Upper lobe of left lung (tissue), 6 donors: ENCODE results near the gene TMEM108. TPM values are rescaled to one million over a fixed set of nuclear protein-coding genes. Genes with fewer than 3 reads are reported as not detected.

ENCODE experiments used
- ATAC-seq, 2 donors: fragments of 200-7000 bp; cut with Tn5 transposase; one replicate each; pipeline ENCODE4 v1.9.1; 2022; ENCODE audit warnings: mild to moderate bottlenecking in 2 of 2, moderate library complexity in 2 of 2; ENCODE audit not compliant: low FRiP score in 2 of 2
- DNase-seq, 2 donors: peaks; one replicate each; pipeline ENCODE4 v3.0.0-alpha.2; 2019 to 2020
- H3K27ac ChIP-seq, 4 donors: fragments of 200-600 bp; sonication (generic); one replicate each; pipeline ENCODE4 v1.5.1; 2016 to 2019
- H3K27me3 ChIP-seq, 4 donors: fragments of 200-600 bp; sonication (generic); one replicate each; pipeline ENCODE4 v1.5.1; 2017 to 2019
- H3K36me3 ChIP-seq, 4 donors: fragments of 200-600 bp; sonication (generic); one replicate each; pipeline ENCODE4 v1.5.1; 2016 to 2019
- H3K4me1 ChIP-seq, 4 donors: fragments of 200-600 bp; sonication (generic); one replicate each; pipeline ENCODE4 v1.5.1; 2018 to 2019
- H3K4me3 ChIP-seq, 4 donors: fragments of 200-600 bp; sonication (generic); one replicate each; pipeline ENCODE4 v1.5.1; 2017 to 2019; ENCODE audit warnings: mild to moderate bottlenecking in 2 of 4, moderate library complexity in 1 of 4
- H3K9me3 ChIP-seq, 4 donors: fragments of 200-600 bp; sonication (generic); one replicate each; pipeline ENCODE4 v1.5.1; 2018 to 2019
- EP300 ChIP-seq, 4 donors: sonication (generic); formaldehyde crosslinking; IDR thresholded peaks; one replicate each; pipeline ENCODE4 v1.5.1; 2017; ENCODE audit warnings: antibody characterized with exemption in 4 of 4, control low read depth in 2 of 4
- POLR2A ChIP-seq, 4 donors: fragments of 450-650 bp; IDR thresholded peaks; one replicate each; pipeline ENCODE4 v1.5.1; 2016 to 2017; ENCODE audit warnings: antibody characterized with exemption in 4 of 4, mild to moderate bottlenecking in 2 of 4
- POLR2AphosphoS5 ChIP-seq, 2 donors: sonication (generic); formaldehyde crosslinking; IDR thresholded peaks; one replicate each; pipeline ENCODE4 v1.5.1; 2017; ENCODE audit warnings: antibody characterized with exemption in 2 of 2
- WGBS, 2 donors: methylation state at CpG; one replicate each; pipeline ENCODE4 v1.1.5; 2017 to 2018; 5-methylcytosine and 5-hydroxymethylcytosine counted together
- total RNA-seq, 6 donors: library from RNA; depleted of rRNA in 4 of 6; stranded (reverse); fragments of >200 nt in 4 of 6; gene quantifications; one replicate each; pipeline versions ENCODE4 v1.1.0 to v1.2.1, GENCODE V29; 2016 to 2021
- TF ChIP-seq, protein P1 (sequence below), 6 experiments: fragments of 450-650 bp in 4 of 6; fragments of 200-600 bp in 2 of 6; sonication (generic) in 2 of 6; IDR thresholded peaks; one replicate each; pipeline ENCODE4 v1.5.1; 2016 to 2019; ENCODE audit warnings: antibody characterized with exemption in 6 of 6
- donor health status: DM: no; HTN: no; CAD: no; lungs with moderate emphysema.
- donor health status: DM: no; HTN: yes; CAD: no; lungs with severe emphysema.

Gene TMEM108
- total RNA-seq, 6 donors from 2014 or later: 3.1 to 13.0 (median 7.9) TPM

DNA sequence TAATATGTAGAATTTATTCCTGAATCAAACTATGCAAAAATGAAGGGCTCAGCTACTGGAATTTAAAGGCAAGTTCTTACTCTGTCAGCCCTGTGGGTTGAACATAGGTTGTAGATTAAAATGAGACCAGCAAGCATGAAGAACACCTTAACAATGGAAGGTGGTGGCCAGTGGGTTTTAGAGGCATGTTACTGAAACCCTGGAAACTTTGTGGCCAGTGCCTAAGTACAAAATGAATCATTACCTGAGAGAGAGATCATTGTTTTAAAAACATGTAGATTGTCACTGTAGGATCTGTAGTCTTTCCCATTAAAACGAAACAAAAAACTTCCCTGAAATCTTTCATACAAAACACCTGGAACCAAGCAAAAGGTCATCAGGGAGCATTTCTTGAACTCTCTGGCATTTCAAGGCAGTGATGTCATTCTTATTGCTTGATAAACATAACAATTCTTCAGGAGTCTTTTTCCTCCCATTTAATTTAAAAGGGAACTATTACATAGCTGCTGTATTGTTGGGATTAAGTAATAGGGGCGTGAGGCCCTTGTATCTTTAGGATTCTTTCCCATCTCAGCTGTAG is 51.8 kb downstream of the TMEM108 start:
- WGBS, 2 donors: 62% methylated on average over 2 of the region's 2 CpGs

DNA sequence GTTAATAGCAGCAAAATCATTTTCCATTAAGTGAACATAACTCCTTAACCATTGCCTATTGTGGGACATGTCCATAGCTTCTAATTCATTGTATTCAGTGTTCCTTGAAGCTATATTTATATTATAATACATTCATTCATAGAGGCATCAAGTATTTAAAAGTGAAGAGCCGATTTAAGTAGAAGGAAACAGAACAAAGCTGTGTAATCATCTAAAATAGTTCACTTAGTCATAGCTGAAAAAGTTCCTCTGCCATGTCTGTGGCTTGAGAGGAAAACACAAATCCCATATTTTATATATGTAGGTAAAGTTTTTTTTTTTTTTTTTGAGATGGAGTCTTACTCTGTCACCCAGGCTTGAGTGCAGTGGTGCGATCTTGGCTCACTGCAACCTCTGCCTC is 54.5 kb downstream of the TMEM108 start:
- TF ChIP-seq, protein P1, sequence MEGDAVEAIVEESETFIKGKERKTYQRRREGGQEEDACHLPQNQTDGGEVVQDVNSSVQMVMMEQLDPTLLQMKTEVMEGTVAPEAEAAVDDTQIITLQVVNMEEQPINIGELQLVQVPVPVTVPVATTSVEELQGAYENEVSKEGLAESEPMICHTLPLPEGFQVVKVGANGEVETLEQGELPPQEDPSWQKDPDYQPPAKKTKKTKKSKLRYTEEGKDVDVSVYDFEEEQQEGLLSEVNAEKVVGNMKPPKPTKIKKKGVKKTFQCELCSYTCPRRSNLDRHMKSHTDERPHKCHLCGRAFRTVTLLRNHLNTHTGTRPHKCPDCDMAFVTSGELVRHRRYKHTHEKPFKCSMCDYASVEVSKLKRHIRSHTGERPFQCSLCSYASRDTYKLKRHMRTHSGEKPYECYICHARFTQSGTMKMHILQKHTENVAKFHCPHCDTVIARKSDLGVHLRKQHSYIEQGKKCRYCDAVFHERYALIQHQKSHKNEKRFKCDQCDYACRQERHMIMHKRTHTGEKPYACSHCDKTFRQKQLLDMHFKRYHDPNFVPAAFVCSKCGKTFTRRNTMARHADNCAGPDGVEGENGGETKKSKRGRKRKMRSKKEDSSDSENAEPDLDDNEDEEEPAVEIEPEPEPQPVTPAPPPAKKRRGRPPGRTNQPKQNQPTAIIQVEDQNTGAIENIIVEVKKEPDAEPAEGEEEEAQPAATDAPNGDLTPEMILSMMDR (IDR thresholded peaks at IDR 0.05): no peak
- TF ChIP-seq EP300 (IDR thresholded peaks at IDR 0.05): no peak
- no peak for TF ChIP-seq POLR2AphosphoS5 (IDR thresholded peaks at IDR 0.05)
- no peak for TF ChIP-seq POLR2A (IDR thresholded peaks at IDR 0.05)
- WGBS, 2 donors: 80 to 88% methylated on average over 2 of the region's 2 CpGs

More for the DNA sequence above, 51.8 kb downstream of the TMEM108 start:
- TF ChIP-seq, protein P1 (IDR thresholded peaks at IDR 0.05): no peak
- TF ChIP-seq POLR2A (IDR thresholded peaks at IDR 0.05) (no peak), EP300 (IDR thresholded peaks at IDR 0.05) (no peak), POLR2AphosphoS5 (IDR thresholded peaks at IDR 0.05) (no peak)
- no peaks in the 10 kb centered on the region for H3K4me1 ChIP-seq
- H3K4me3 ChIP-seq: no peak overlapping the region
- H3K9me3 ChIP-seq: no peaks in the 10 kb centered on the region
- ATAC-seq (no peak), DNase-seq (no peak)
- H3K27ac ChIP-seq: no peak overlapping the region
- no peaks in the 10 kb centered on the region for H3K36me3 ChIP-seq
- H3K27me3 ChIP-seq: no peaks in the 10 kb centered on the region

GRCh38 chr3:133093366-133093765 is 55.2 kb downstream of the TMEM108 start:
- DNase-seq: no peak

More for the DNA sequence above, 54.5 kb downstream of the TMEM108 start:
- Histone ChIP-seq H3K4me1 (no peaks in the 10 kb centered on the region), H3K36me3 (no peaks in the 10 kb centered on the region), H3K27me3 (no peaks in the 10 kb centered on the region), H3K27ac (no peak overlapping the region), H3K4me3 (no peak overlapping the region), H3K9me3 (no peaks in the 10 kb centered on the region)
- no peak for DNase-seq
- no peak for ATAC-seq

DNA sequence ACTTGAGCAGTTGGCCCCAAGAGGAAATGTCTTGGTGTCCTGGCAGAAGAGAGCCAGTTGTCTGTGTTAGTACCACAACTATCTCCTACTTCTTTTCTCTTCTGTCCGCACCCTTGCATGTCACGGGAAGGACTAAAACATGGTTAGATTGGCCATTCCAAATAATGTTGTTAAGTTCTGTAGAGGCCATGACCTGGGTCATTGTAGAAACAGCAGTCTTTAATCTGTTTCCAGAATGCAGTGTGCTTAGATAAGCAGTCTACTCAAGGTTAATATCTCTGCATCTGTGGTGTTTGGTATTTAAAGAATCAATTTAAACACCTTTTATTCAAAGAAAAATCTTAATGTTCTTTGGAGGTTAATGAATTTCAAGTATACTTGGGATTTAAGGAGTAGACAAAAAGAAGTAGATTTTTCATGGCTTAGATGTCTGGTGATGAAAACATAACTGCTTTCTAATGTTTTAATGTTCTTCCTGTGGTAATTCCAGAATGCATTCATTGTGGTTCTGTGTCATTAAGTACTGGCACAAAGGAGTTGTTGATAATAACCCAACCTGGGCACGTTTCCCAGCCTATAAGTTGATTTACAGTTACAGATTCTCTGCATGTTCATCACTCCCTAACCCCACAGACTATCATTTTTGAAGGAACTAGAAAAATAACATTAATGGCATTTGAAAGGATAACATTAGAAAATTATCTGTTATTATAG is 58.9 kb downstream of the TMEM108 start:
- H3K4me1 ChIP-seq: no peaks in the 10 kb centered on the region
- ATAC-seq (no peak), DNase-seq (no peak)
- 36 to 39% methylated on average over 3 of the region's 3 CpGs for WGBS, 2 donors
- H3K27me3 ChIP-seq: no peaks in the 10 kb centered on the region
- H3K27ac ChIP-seq: no peak overlapping the region
- no peaks in the 10 kb centered on the region for H3K36me3 ChIP-seq
- no peak for TF ChIP-seq POLR2AphosphoS5 (IDR thresholded peaks at IDR 0.05)
- no peak for TF ChIP-seq EP300 (IDR thresholded peaks at IDR 0.05)
- TF ChIP-seq, protein P1 (IDR thresholded peaks at IDR 0.05): no peak
- TF ChIP-seq POLR2A (IDR thresholded peaks at IDR 0.05): no peak
- H3K9me3 ChIP-seq: no peaks in the 10 kb centered on the region
- no peak overlapping the region for H3K4me3 ChIP-seq

More at GRCh38 chr3:133093366-133093765, 55.2 kb downstream of the TMEM108 start:
- H3K36me3 ChIP-seq: no peaks in the 10 kb centered on the region
- no peaks in the 10 kb centered on the region for H3K9me3 ChIP-seq
- TF ChIP-seq EP300 (IDR thresholded peaks at IDR 0.05) (no peak), POLR2AphosphoS5 (IDR thresholded peaks at IDR 0.05) (no peak), POLR2A (IDR thresholded peaks at IDR 0.05) (no peak)
- TF ChIP-seq, protein P1 (IDR thresholded peaks at IDR 0.05): no peak
- no peak overlapping the region for H3K4me3 ChIP-seq
- no peaks in the 10 kb centered on the region for H3K4me1 ChIP-seq
- no peak overlapping the region for H3K27ac ChIP-seq
- ATAC-seq: no peak
- no peaks in the 10 kb centered on the region for H3K27me3 ChIP-seq
- 80 to 89% methylated on average over 1 of the region's 1 CpG for WGBS, 2 donors
